Measurements from ENCODE around the gene SERGEF.
A peak's percentile ranks its signal among the peaks of the same experiment; 100 is the strongest.

- TF ChIP-seq POLR2A (IDR thresholded peaks at IDR 0.05) (peak; percentile 74 to 97 (median 95)), CTCF (IDR thresholded peaks at IDR 0.05) (peak in 4 of 7 experiments; percentile 7 to 71 (median 32))
Measured at GRCh38 chr11:18012906-18013781, at the start of gene SERGEF.

Data from body of pancreas (tissue), 4 donors.